ENCODE data around the gene EP400. TPM values are rescaled to one million over a fixed set of nuclear protein-coding genes. Genes with fewer than 3 reads are reported as not detected.

The EP400 gene
- total and polyA plus RNA-seq, 2 of the 13 experiments (the other 11 are each of a cell fraction or from before 2014, with no cell fraction given): 4.9 to 5.0 TPM

DNA sequence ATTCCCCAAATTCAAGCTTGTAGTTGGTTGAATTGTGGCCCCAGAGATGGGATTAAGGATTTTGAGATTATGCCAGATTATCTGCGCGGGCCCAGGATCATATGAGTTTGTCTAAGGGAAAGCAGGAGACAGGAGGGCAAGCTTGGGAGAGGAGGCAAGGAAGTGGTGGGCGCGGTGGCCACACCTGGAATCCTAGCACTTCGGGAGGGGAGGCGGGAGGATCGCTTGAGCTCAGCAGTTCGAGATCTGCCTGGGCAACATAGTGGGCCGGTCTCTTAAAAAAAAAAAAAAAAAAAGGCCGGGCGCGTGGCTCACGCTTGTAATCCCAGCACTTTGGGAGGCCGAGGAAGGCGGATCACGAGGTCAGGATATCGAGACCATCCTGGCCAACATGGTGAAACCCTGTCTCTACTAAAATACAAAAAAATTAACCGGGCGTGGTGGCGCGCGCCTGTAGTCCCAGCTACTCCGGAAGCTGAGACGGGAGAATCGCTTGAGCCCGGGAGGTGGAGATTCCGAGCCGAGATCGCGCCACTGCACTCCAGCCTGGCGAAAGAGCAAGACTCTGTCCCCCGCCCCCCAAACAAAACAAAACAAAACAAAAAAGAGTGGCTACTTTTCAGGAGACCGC lies 21.5 kb upstream of the EP400 start (continued):
- TF ChIP-seq, protein P1, sequence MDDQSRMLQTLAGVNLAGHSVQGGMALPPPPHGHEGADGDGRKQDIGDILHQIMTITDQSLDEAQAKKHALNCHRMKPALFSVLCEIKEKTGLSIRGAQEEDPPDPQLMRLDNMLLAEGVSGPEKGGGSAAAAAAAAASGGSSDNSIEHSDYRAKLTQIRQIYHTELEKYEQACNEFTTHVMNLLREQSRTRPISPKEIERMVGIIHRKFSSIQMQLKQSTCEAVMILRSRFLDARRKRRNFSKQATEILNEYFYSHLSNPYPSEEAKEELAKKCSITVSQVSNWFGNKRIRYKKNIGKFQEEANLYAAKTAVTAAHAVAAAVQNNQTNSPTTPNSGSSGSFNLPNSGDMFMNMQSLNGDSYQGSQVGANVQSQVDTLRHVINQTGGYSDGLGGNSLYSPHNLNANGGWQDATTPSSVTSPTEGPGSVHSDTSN (CRISPR knock-in tag; IDR thresholded peaks at IDR 0.05; ENCODE audit: borderline replicate concordance): no peak
- TF ChIP-seq ZNF678 (CRISPR knock-in tag; IDR thresholded peaks at IDR 0.05): no peak
- TF ChIP-seq, protein P2, sequence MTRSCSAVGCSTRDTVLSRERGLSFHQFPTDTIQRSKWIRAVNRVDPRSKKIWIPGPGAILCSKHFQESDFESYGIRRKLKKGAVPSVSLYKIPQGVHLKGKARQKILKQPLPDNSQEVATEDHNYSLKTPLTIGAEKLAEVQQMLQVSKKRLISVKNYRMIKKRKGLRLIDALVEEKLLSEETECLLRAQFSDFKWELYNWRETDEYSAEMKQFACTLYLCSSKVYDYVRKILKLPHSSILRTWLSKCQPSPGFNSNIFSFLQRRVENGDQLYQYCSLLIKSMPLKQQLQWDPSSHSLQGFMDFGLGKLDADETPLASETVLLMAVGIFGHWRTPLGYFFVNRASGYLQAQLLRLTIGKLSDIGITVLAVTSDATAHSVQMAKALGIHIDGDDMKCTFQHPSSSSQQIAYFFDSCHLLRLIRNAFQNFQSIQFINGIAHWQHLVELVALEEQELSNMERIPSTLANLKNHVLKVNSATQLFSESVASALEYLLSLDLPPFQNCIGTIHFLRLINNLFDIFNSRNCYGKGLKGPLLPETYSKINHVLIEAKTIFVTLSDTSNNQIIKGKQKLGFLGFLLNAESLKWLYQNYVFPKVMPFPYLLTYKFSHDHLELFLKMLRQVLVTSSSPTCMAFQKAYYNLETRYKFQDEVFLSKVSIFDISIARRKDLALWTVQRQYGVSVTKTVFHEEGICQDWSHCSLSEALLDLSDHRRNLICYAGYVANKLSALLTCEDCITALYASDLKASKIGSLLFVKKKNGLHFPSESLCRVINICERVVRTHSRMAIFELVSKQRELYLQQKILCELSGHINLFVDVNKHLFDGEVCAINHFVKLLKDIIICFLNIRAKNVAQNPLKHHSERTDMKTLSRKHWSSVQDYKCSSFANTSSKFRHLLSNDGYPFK (CRISPR knock-in tag; IDR thresholded peaks at IDR 0.05; ENCODE audit: borderline replicate concordance): 0 out of 2 replicates have a peak, but pooled peaks have one; percentile 5
- TF ChIP-seq, protein P3, sequence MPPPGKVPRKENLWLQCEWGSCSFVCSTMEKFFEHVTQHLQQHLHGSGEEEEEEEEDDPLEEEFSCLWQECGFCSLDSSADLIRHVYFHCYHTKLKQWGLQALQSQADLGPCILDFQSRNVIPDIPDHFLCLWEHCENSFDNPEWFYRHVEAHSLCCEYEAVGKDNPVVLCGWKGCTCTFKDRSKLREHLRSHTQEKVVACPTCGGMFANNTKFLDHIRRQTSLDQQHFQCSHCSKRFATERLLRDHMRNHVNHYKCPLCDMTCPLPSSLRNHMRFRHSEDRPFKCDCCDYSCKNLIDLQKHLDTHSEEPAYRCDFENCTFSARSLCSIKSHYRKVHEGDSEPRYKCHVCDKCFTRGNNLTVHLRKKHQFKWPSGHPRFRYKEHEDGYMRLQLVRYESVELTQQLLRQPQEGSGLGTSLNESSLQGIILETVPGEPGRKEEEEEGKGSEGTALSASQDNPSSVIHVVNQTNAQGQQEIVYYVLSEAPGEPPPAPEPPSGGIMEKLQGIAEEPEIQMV (CRISPR knock-in tag; IDR thresholded peaks at IDR 0.05; ENCODE audit: low read depth): no peak
- no peak for TF ChIP-seq ZNF7 (CRISPR knock-in tag; IDR thresholded peaks at IDR 0.05)
- peak; percentile 70 for TF ChIP-seq ZNF460 (CRISPR knock-in tag; IDR thresholded peaks at IDR 0.05; ENCODE audit: borderline replicate concordance)
- TF ChIP-seq ZNF772 (CRISPR knock-in tag; IDR thresholded peaks at IDR 0.05): no peak
- no peak for TF ChIP-seq MXD4 (CRISPR knock-in tag; IDR thresholded peaks at IDR 0.05)
- TF ChIP-seq RAD21 (CRISPR knock-in tag; IDR thresholded peaks at IDR 0.05): no peak
- no peak for TF ChIP-seq ZFP36L1 (CRISPR knock-in tag; IDR thresholded peaks at IDR 0.05)
- TF ChIP-seq, protein P4, sequence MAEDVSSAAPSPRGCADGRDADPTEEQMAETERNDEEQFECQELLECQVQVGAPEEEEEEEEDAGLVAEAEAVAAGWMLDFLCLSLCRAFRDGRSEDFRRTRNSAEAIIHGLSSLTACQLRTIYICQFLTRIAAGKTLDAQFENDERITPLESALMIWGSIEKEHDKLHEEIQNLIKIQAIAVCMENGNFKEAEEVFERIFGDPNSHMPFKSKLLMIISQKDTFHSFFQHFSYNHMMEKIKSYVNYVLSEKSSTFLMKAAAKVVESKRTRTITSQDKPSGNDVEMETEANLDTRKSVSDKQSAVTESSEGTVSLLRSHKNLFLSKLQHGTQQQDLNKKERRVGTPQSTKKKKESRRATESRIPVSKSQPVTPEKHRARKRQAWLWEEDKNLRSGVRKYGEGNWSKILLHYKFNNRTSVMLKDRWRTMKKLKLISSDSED (CRISPR knock-in tag; IDR thresholded peaks at IDR 0.05): no peak
- no peak for TF ChIP-seq AHR (CRISPR knock-in tag; IDR thresholded peaks at IDR 0.05)
- no peak for TF ChIP-seq SAP130 (CRISPR knock-in tag; IDR thresholded peaks at IDR 0.05; ENCODE audit: low read depth)
- TF ChIP-seq, protein P5, sequence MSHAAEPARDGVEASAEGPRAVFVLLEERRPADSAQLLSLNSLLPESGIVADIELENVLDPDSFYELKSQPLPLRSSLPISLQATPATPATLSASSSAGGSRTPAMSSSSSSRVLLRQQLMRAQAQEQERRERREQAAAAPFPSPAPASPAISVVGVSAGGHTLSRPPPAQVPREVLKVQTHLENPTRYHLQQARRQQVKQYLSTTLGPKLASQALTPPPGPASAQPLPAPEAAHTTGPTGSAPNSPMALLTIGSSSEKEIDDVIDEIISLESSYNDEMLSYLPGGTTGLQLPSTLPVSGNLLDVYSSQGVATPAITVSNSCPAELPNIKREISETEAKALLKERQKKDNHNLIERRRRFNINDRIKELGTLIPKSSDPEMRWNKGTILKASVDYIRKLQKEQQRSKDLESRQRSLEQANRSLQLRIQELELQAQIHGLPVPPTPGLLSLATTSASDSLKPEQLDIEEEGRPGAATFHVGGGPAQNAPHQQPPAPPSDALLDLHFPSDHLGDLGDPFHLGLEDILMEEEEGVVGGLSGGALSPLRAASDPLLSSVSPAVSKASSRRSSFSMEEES (CRISPR knock-in tag; IDR thresholded peaks at IDR 0.05): no peak
- no peak for TF ChIP-seq TP53 (CRISPR knock-in tag; conservative IDR thresholded peaks at IDR 0.05)
- TF ChIP-seq SPEN (CRISPR knock-in tag; IDR thresholded peaks at IDR 0.05; ENCODE audit: low read depth): peak; percentile 6; the same call in 1 of the 2 replicates
- no peak for TF ChIP-seq THYN1 (CRISPR knock-in tag; IDR thresholded peaks at IDR 0.05; ENCODE audit: borderline replicate concordance, low read depth)
- no peak for TF ChIP-seq DPF2 (CRISPR knock-in tag; IDR thresholded peaks at IDR 0.05; ENCODE audit: borderline replicate concordance, low read depth)
- no peak for TF ChIP-seq ZFYVE20 (CRISPR knock-in tag; IDR thresholded peaks at IDR 0.05; ENCODE audit: borderline replicate concordance, low read depth)
- no peak for TF ChIP-seq MED13 (CRISPR knock-in tag; IDR thresholded peaks at IDR 0.05)
- TF ChIP-seq ZNF44 (CRISPR knock-in tag; IDR thresholded peaks at IDR 0.05): no peak
- TF ChIP-seq ZNF644 (CRISPR knock-in tag; IDR thresholded peaks at IDR 0.05; ENCODE audit: low read depth): no peak
- TF ChIP-seq ZNF224 (CRISPR knock-in tag; IDR thresholded peaks at IDR 0.05): no peak
